ENCODE data around the gene FRG2B.
"Not testable (repeated sequence)": the region's sequence is repeated elsewhere in the genome, so short reads cannot be mapped to it uniquely, and the experiment has no call there.

Gene FRG2B

GRCh38 chr10:133618851-133619250 lies 7.7 kb downstream of the FRG2B start:
- Histone ChIP-seq H3K27ac (no peak overlapping the region), H3K4me3 (no peak overlapping the region), H3K36me3 (ENCODE audit: insufficient read depth, low read length) (no peaks in the 10 kb centered on the region), H3K9me3 (ENCODE audit: low read depth, low read length) (no peaks in the 10 kb centered on the region), H3K9ac (ENCODE audit: insufficient read length) (no peak overlapping the region)
- no peak for TF ChIP-seq EZH2 (IDR thresholded peaks at IDR 0.05)
- no peak for TF ChIP-seq POLR2AphosphoS5 (IDR thresholded peaks at IDR 0.05; ENCODE audit: borderline replicate concordance, low read depth, low read length)
- no peak for TF ChIP-seq FOXP2 (optimal IDR thresholded peaks at IDR 0.05; ENCODE audit: control extremely low read depth, extremely low read length, insufficient read depth)
- DNase-seq (ENCODE audit: low read depth, low spot score) = no peak

- Histone ChIP-seq H3K9me3 (ENCODE audit: low read depth, low read length) (no peaks in the 10 kb centered on the region), H3K36me3 (ENCODE audit: insufficient read depth, low read length) (no peaks in the 10 kb centered on the region), H3K4me3 (no peak overlapping the region), H3K9ac (ENCODE audit: insufficient read length) (no peak overlapping the region), H3K27ac (no peak overlapping the region)
- DNase-seq (ENCODE audit: low read depth, low spot score) = no peak
- no peak for TF ChIP-seq POLR2AphosphoS5 (IDR thresholded peaks at IDR 0.05; ENCODE audit: borderline replicate concordance, low read depth, low read length)
Measured at GRCh38 chr10:133617196-133617595, 9.4 kb downstream of the FRG2B start.

- no peaks in the 10 kb centered on the region for H3K36me3 ChIP-seq (ENCODE audit: insufficient read depth, low read length)
- no peak for DNase-seq (ENCODE audit: low read depth, low spot score)
- H3K27ac ChIP-seq = no peak overlapping the region
- no peak overlapping the region for H3K4me3 ChIP-seq
- no peaks in the 10 kb centered on the region for H3K9me3 ChIP-seq (ENCODE audit: low read depth, low read length)
- TF ChIP-seq POLR2AphosphoS5 (IDR thresholded peaks at IDR 0.05; ENCODE audit: borderline replicate concordance, low read depth, low read length) = no peak
- no peak for TF ChIP-seq EZH2 (IDR thresholded peaks at IDR 0.05)
- TF ChIP-seq FOXP2 (optimal IDR thresholded peaks at IDR 0.05; ENCODE audit: control extremely low read depth, extremely low read length, insufficient read depth) = no peak
- no peak overlapping the region for H3K9ac ChIP-seq (ENCODE audit: insufficient read length)
Measured at GRCh38 chr10:133616371-133617130, 10.0 kb downstream of the FRG2B start.

GRCh38 chr10:133614830-133615580 lies 11.6 kb downstream of the FRG2B start:
- H3K36me3 ChIP-seq (ENCODE audit: insufficient read depth, low read length) = no peaks in the 10 kb centered on the region
- DNase-seq (ENCODE audit: low read depth, low spot score) = no peak
- H3K9me3 ChIP-seq (ENCODE audit: low read depth, low read length) = no peaks in the 10 kb centered on the region
- no peak overlapping the region for H3K27ac ChIP-seq
- H3K4me3 ChIP-seq = no peak overlapping the region
- no peak overlapping the region for H3K9ac ChIP-seq (ENCODE audit: insufficient read length)
- TF ChIP-seq FOXP2 (optimal IDR thresholded peaks at IDR 0.05; ENCODE audit: control extremely low read depth, extremely low read length, insufficient read depth) (no peak), EZH2 (IDR thresholded peaks at IDR 0.05) (no peak), POLR2AphosphoS5 (IDR thresholded peaks at IDR 0.05; ENCODE audit: borderline replicate concordance, low read depth, low read length) (no peak)

GRCh38 chr10:133613699-133614098 lies 12.9 kb downstream of the FRG2B start:
- H3K9me3 ChIP-seq (ENCODE audit: low read depth, low read length) = no peaks in the 10 kb centered on the region
- no peak overlapping the region for H3K27ac ChIP-seq
- TF ChIP-seq FOXP2 (optimal IDR thresholded peaks at IDR 0.05; ENCODE audit: control extremely low read depth, extremely low read length, insufficient read depth) = no peak
- H3K36me3 ChIP-seq (ENCODE audit: insufficient read depth, low read length) = no peaks in the 10 kb centered on the region
- no peak overlapping the region for H3K4me3 ChIP-seq
- H3K9ac ChIP-seq (ENCODE audit: insufficient read length) = no peak overlapping the region
- DNase-seq (ENCODE audit: low read depth, low spot score) = no peak

GRCh38 chr10:133611079-133611478 lies 15.5 kb downstream of the FRG2B start:
- TF ChIP-seq FOXP2 (optimal IDR thresholded peaks at IDR 0.05; ENCODE audit: control extremely low read depth, extremely low read length, insufficient read depth) (no peak), EZH2 (IDR thresholded peaks at IDR 0.05) (no peak), POLR2AphosphoS5 (IDR thresholded peaks at IDR 0.05; ENCODE audit: borderline replicate concordance, low read depth, low read length) (no peak)
- Histone ChIP-seq H3K9ac (ENCODE audit: insufficient read length) (no peak overlapping the region), H3K9me3 (ENCODE audit: low read depth, low read length) (no peaks in the 10 kb centered on the region), H3K4me3 (no peak overlapping the region), H3K36me3 (ENCODE audit: insufficient read depth, low read length) (no peaks in the 10 kb centered on the region), H3K27ac (no peak overlapping the region)
- no peak for DNase-seq (ENCODE audit: low read depth, low spot score)

- Histone ChIP-seq H3K4me3 (no peak overlapping the region), H3K36me3 (ENCODE audit: insufficient read depth, low read length) (no peaks in the 10 kb centered on the region), H3K9ac (ENCODE audit: insufficient read length) (no peak overlapping the region), H3K27ac (no peak overlapping the region), H3K9me3 (ENCODE audit: low read depth, low read length) (no peaks in the 10 kb centered on the region)
- no peak for DNase-seq (ENCODE audit: low read depth, low spot score)
- TF ChIP-seq FOXP2 (optimal IDR thresholded peaks at IDR 0.05; ENCODE audit: control extremely low read depth, extremely low read length, insufficient read depth) = no peak
- no peak for TF ChIP-seq POLR2AphosphoS5 (IDR thresholded peaks at IDR 0.05; ENCODE audit: borderline replicate concordance, low read depth, low read length)
- no peak for TF ChIP-seq EZH2 (IDR thresholded peaks at IDR 0.05)
Measured at GRCh38 chr10:133608855-133609254, 17.7 kb downstream of the FRG2B start.

GRCh38 chr10:133603434-133603833 lies 23.2 kb downstream of the FRG2B start:
- not testable (repeated sequence) for H3K4me3 ChIP-seq; H3K27ac ChIP-seq; H3K9me3 ChIP-seq (ENCODE audit: low read depth, low read length); H3K36me3 ChIP-seq (ENCODE audit: insufficient read depth, low read length); DNase-seq (ENCODE audit: low read depth, low spot score); H3K9ac ChIP-seq (ENCODE audit: insufficient read length)

- Histone ChIP-seq H3K4me3 (no peak overlapping the region), H3K36me3 (ENCODE audit: insufficient read depth, low read length) (no peaks in the 10 kb centered on the region), H3K27ac (no peak overlapping the region), H3K9me3 (ENCODE audit: low read depth, low read length) (no peaks in the 10 kb centered on the region), H3K9ac (ENCODE audit: insufficient read length) (no peak overlapping the region)
- DNase-seq (ENCODE audit: low read depth, low spot score) = no peak
- TF ChIP-seq EZH2 (IDR thresholded peaks at IDR 0.05) = no peak
- no peak for TF ChIP-seq FOXP2 (optimal IDR thresholded peaks at IDR 0.05; ENCODE audit: control extremely low read depth, extremely low read length, insufficient read depth)
- no peak for TF ChIP-seq POLR2AphosphoS5 (IDR thresholded peaks at IDR 0.05; ENCODE audit: borderline replicate concordance, low read depth, low read length)
Measured at GRCh38 chr10:133600657-133601056, 25.9 kb downstream of the FRG2B start.

- H3K4me3 ChIP-seq; H3K36me3 ChIP-seq (ENCODE audit: insufficient read depth, low read length); DNase-seq (ENCODE audit: low read depth, low spot score); H3K27ac ChIP-seq; H3K9me3 ChIP-seq (ENCODE audit: low read depth, low read length); H3K9ac ChIP-seq (ENCODE audit: insufficient read length): not testable (repeated sequence)
Measured at GRCh38 chr10:133599869-133600268, 26.7 kb downstream of the FRG2B start.
